Gastroesophageal sphincter (tissue), 4 donors: ENCODE results near the gene NAT14. TPM values are rescaled to one million over a fixed set of nuclear protein-coding genes. Genes with fewer than 3 reads are reported as not detected.

Source experiments
- ATAC-seq: fragments of 150-250 bp; one replicate; pipeline ENCODE4 v1.9.1; 2016; ENCODE audit warnings: mild to moderate bottlenecking, moderate library complexity
- H3K27ac ChIP-seq, 4 donors: fragments of 200-600 bp; sonication (generic) in 3 of 4; 1 replicate in 3 of 4; 2 replicates in 1 of 4; pipeline ENCODE4 v1.5.1; 2016 to 2019
- H3K27me3 ChIP-seq: fragments of 200-600 bp; sonication (generic); one replicate; pipeline ENCODE4 v1.5.1; 2019
- H3K36me3 ChIP-seq, 2 donors: fragments of 200-600 bp; sonication (generic); one replicate each; pipeline ENCODE4 v1.5.1; 2019; ENCODE audit warnings: control low read depth in 1 of 2
- H3K4me1 ChIP-seq, 3 donors: fragments of 200-600 bp; sonication (generic); 1 replicate in 2 of 3; 2 replicates in 1 of 3; pipeline ENCODE4 v1.5.1; 2016 to 2019; ENCODE audit warnings: control low read depth in 2 of 3
- H3K4me3 ChIP-seq, 2 donors: fragments of 200-600 bp; sonication (generic); one replicate each; pipeline ENCODE4 v1.5.1; 2019; ENCODE audit warnings: mild to moderate bottlenecking in 1 of 2, moderate library complexity in 1 of 2
- H3K9me3 ChIP-seq, 3 donors: fragments of 200-600 bp; sonication (generic); one replicate each; pipeline ENCODE4 v1.5.1; 2017 to 2019; ENCODE audit warnings: control low read depth in 2 of 3
- EP300 ChIP-seq: sonication (generic); formaldehyde crosslinking; IDR thresholded peaks from one replicate; pipeline ENCODE4 v1.6.1; 2017; ENCODE audit warnings: antibody characterized with exemption, mild to moderate bottlenecking
- POLR2A ChIP-seq, 2 donors: fragments of 450-650 bp; IDR thresholded peaks; one replicate each; pipeline ENCODE4 v1.6.1; 2017; ENCODE audit warnings: antibody characterized with exemption in 2 of 2, mild to moderate bottlenecking in 2 of 2, moderate library complexity in 1 of 2
- POLR2AphosphoS5 ChIP-seq: sonication (generic); formaldehyde crosslinking; IDR thresholded peaks from one replicate; pipeline ENCODE4 v1.6.1; 2017; ENCODE audit warnings: antibody characterized with exemption
- WGBS, 2 donors: methylation state at CpG; one replicate each; pipeline ENCODE4 v1.1.5; 2018; ENCODE audit warnings: low coverage in 1 of 2; 5-methylcytosine and 5-hydroxymethylcytosine counted together
- total RNA-seq, 4 donors: library from RNA; depleted of rRNA; stranded (reverse); fragments of >200 nt; gene quantifications; one replicate each; pipeline ENCODE4 v1.1.0, GENCODE V29; 2016
- TF ChIP-seq, protein P1 (sequence below), 4 experiments: fragments of 200-600 bp in 2 of 4; fragments of 450-650 bp in 2 of 4; sonication (generic) in 1 of 4; IDR thresholded peaks; one replicate each; pipeline ENCODE4 v1.5.1; 2017 to 2019; ENCODE audit warnings: antibody characterized with exemption in 4 of 4, mild to moderate bottlenecking in 2 of 4, moderate library complexity in 2 of 4

The NAT14 gene
- total RNA-seq, 4 donors from 2014 or later: 7.4 to 14.0 (median 7.9) TPM

- TF ChIP-seq, protein P1, sequence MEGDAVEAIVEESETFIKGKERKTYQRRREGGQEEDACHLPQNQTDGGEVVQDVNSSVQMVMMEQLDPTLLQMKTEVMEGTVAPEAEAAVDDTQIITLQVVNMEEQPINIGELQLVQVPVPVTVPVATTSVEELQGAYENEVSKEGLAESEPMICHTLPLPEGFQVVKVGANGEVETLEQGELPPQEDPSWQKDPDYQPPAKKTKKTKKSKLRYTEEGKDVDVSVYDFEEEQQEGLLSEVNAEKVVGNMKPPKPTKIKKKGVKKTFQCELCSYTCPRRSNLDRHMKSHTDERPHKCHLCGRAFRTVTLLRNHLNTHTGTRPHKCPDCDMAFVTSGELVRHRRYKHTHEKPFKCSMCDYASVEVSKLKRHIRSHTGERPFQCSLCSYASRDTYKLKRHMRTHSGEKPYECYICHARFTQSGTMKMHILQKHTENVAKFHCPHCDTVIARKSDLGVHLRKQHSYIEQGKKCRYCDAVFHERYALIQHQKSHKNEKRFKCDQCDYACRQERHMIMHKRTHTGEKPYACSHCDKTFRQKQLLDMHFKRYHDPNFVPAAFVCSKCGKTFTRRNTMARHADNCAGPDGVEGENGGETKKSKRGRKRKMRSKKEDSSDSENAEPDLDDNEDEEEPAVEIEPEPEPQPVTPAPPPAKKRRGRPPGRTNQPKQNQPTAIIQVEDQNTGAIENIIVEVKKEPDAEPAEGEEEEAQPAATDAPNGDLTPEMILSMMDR (IDR thresholded peaks at IDR 0.05): no peak
- TF ChIP-seq POLR2AphosphoS5: peak; percentile 9
- no peak for TF ChIP-seq POLR2A (IDR thresholded peaks at IDR 0.05)
- no peak for TF ChIP-seq EP300
- Histone ChIP-seq H3K4me3 (no peak overlapping the region), H3K4me1 (peaks cover under 1 to 91% (median 41%) of the 10 kb centered on the region in 3 donors), H3K36me3 (no peaks in the 10 kb centered on the region), H3K27ac (peak overlapping the region; percentile 5 to 99 (median 96)), H3K27me3 (no peaks in the 10 kb centered on the region), H3K9me3 (no peaks in the 10 kb centered on the region)
- no peak for ATAC-seq
- no CpG with 5 or more reads among the region's 52 CpGs for WGBS, 2 donors
Measured at GRCh38 chr19:55490478-55491432, 5.8 kb downstream of the NAT14 start.

DNA sequence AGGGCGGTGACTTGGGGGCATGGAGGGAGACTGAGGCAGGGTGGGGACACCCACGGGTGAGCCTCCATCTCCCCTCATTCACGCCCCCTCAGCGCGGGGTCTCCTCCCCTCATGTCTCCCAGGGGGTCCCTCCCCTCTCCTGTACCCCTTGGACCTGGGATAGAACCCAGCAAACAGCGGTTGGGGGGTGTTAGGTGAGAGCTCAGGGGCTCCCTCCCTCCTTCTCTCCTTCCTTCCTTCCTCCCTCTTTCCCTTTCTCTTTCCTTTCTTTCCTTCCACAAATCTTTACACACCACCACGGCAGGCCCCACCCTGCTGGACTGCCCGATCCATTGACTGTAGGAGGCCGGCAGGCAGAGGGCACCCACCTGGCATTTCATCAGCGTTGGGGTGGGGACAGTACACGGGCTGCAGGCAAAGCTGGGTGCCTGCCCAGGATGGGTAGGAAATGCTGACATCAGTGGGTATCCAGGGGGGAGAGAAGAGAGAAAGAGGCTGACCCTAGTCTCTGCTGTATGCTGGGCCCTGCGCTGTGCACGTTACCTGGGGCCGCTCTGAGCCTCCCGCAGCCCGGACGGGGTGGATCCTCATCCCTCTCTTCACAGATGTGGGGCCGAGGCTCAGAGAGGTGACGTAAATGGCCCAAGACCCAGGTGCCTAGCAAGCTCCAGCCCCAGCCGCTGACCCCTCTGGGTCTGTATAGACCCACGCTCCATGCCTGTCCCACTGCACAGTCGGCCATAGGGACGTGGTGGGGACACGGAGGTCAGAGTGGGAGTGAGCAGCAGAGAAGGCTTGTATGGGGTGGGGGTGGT, 6.8 kb downstream of the NAT14 start:
- no peak for TF ChIP-seq EP300
- TF ChIP-seq, protein P1 (IDR thresholded peaks at IDR 0.05): no peak
- no peak for TF ChIP-seq POLR2A (IDR thresholded peaks at IDR 0.05)
- no peak for TF ChIP-seq POLR2AphosphoS5
- H3K4me3 ChIP-seq: no peak overlapping the region
- ATAC-seq: no peak
- WGBS, 2 donors: 30 to 40% methylated on average over 2 of the region's 24 CpGs
- H3K4me1 ChIP-seq: peaks cover 0 to 81% (median 31%) of the 10 kb centered on the region in 3 donors
- H3K9me3 ChIP-seq: no peaks in the 10 kb centered on the region
- H3K27me3 ChIP-seq: no peaks in the 10 kb centered on the region
- peak overlapping the region; percentile 5 to 99 (median 96) for H3K27ac ChIP-seq
- no peaks in the 10 kb centered on the region for H3K36me3 ChIP-seq

DNA sequence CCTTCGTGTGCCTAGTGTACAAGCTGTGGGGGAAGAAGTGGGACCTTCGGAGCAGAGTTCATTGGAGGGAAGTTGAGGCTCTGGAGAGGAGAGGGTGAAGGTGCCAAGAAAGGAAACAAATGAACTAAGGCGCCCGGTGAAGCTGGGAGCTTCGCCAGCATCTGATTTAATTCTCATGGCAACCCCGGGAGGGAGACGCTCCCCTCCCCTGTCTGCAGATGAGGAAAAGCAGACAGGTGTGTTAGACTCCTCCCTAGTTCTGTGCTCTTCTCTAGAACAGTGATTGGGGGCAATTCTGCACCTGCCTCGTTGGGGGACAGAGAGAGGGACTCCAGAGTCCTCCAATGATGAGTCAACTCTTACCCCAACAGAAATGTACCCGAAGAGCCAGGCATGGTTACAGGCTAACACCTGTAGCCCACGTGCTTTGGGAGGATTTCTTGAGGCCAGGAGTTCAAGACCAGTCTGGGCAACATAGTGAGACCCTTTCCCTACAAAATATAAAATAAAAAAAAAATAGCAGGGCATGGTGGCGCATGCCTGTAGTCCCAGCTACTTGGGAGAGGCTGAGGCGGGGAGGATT, 7.5 kb downstream of the NAT14 start:
- Histone ChIP-seq H3K9me3 (no peaks in the 10 kb centered on the region), H3K27me3 (no peaks in the 10 kb centered on the region), H3K4me3 (no peak overlapping the region), H3K4me1 (peaks cover 0 to 74% (median 24%) of the 10 kb centered on the region in 3 donors), H3K36me3 (no peaks in the 10 kb centered on the region), H3K27ac (peak overlapping the region in 3 of 4 donors; percentile 95 to 99 (median 96))
- no peak for ATAC-seq
- no peak for TF ChIP-seq POLR2A (IDR thresholded peaks at IDR 0.05)
- TF ChIP-seq POLR2AphosphoS5: no peak
- TF ChIP-seq, protein P1 (IDR thresholded peaks at IDR 0.05): no peak
- TF ChIP-seq EP300: no peak
- 20 to 28% methylated on average over 6 to 7 of the region's 12 CpGs for WGBS, 2 donors

GRCh38 chr19:55493052-55493644, 8.2 kb downstream of the NAT14 start:
- 10 to 33% methylated on average over 2 to 3 of the region's 18 CpGs for WGBS, 2 donors
- H3K4me3 ChIP-seq: peak overlapping the region in 1 of 2 donors; percentile 36
- peak overlapping the region in 3 of 4 donors; percentile 47 to 96 (median 95) for H3K27ac ChIP-seq

More at GRCh38 chr19:55493052-55493644, 8.2 kb downstream of the NAT14 start:
- no peaks in the 10 kb centered on the region for H3K27me3 ChIP-seq
- no peaks in the 10 kb centered on the region for H3K9me3 ChIP-seq
- peaks cover 0 to 67% (median 17%) of the 10 kb centered on the region in 3 donors for H3K4me1 ChIP-seq
- TF ChIP-seq EP300: no peak
- TF ChIP-seq POLR2AphosphoS5: no peak
- no peak for TF ChIP-seq POLR2A (IDR thresholded peaks at IDR 0.05)
- TF ChIP-seq, protein P1 (IDR thresholded peaks at IDR 0.05): no peak
- no peak for ATAC-seq
- H3K36me3 ChIP-seq: peaks cover 0 to 3% of the 10 kb centered on the region in 2 donors
